Keratinocyte (primary cell): Measurements from ENCODE around the gene ELF3. TPM values are rescaled to one million over a fixed set of nuclear protein-coding genes. Genes with fewer than 3 reads are reported as not detected.

Experiments
- DNase-seq: peaks from one replicate; pipeline ENCODE4 v3.0.0-alpha.2; 2011; ENCODE audit warnings: low read depth, missing footprints, low spot score
- FAIRE-seq: peaks from 2 replicates; lab custom pipeline; 2011; peaks lifted over from hg19 to GRCh38; lab: Jason Lieb, UNC
- H2AFZ ChIP-seq: 2 replicates; pipeline ENCODE4 v1.6.0; 2012; ENCODE audit warnings: low read length, control low read depth, inconsistent platforms; ENCODE audit not compliant: control insufficient read depth
- H3K27ac ChIP-seq: 2 replicates; pipeline ENCODE4 v1.5.1; 2011; ENCODE audit warnings: low read length; ENCODE audit not compliant: control insufficient read depth, insufficient read depth
- H3K27me3 ChIP-seq: 3 replicates; pipeline ENCODE4 v1.6.0; 2011; ENCODE audit warnings: low read length; ENCODE audit not compliant: control insufficient read depth, insufficient read depth; ENCODE audit errors: extremely low read depth
- H3K36me3 ChIP-seq, 2 experiments: 2 replicates in 1 of 2; 3 replicates in 1 of 2; pipeline ENCODE4 v1.5.1; 2011; ENCODE audit warnings: low read length in 2 of 2, mild to moderate bottlenecking in 1 of 2; ENCODE audit not compliant: control insufficient read depth in 2 of 2, insufficient read depth in 2 of 2; ENCODE audit errors: extremely low read depth in 1 of 2
- H3K4me1 ChIP-seq: 3 replicates; pipeline ENCODE4 v1.5.1; 2011; ENCODE audit warnings: low read length; ENCODE audit not compliant: control insufficient read depth, insufficient read depth; ENCODE audit errors: extremely low read depth
- H3K4me2 ChIP-seq: 3 replicates; pipeline ENCODE4 v1.6.0; 2011; ENCODE audit warnings: low read depth, low read length; ENCODE audit not compliant: control insufficient read depth, insufficient read depth; ENCODE audit errors: extremely low read depth
- H3K4me3 ChIP-seq, 3 experiments: fragments of 200-600 bp in 1 of 3; sonication (generic) in 1 of 3; 2 replicates in 2 of 3; 3 replicates in 1 of 3; pipeline ENCODE4 v1.5.1; 2011 to 2016; ENCODE audit warnings: low read length in 3 of 3, mild to moderate bottlenecking in 3 of 3, control low read depth in 2 of 3, inconsistent platforms in 1 of 3, low read depth in 1 of 3, mixed read lengths in 1 of 3, mixed run types in 1 of 3, moderate library complexity in 1 of 3; ENCODE audit not compliant: control insufficient read depth in 2 of 3, insufficient read depth in 2 of 3; ENCODE audit errors: extremely low read depth in 1 of 3
- H3K79me2 ChIP-seq: 2 replicates; pipeline ENCODE4 v1.6.0; 2012; ENCODE audit warnings: low read length; ENCODE audit not compliant: control insufficient read depth, insufficient read depth
- H3K9ac ChIP-seq: 3 replicates; pipeline ENCODE4 v1.6.0; 2011; ENCODE audit warnings: low read length; ENCODE audit not compliant: control insufficient read depth, insufficient read depth; ENCODE audit errors: extremely low read depth
- H3K9me1 ChIP-seq: 3 replicates; pipeline ENCODE4 v1.6.0; 2011; ENCODE audit warnings: low read length; ENCODE audit not compliant: control insufficient read depth, insufficient read depth; ENCODE audit errors: extremely low read depth
- H3K9me3 ChIP-seq: 2 replicates; pipeline ENCODE4 v1.5.1; 2012; ENCODE audit warnings: low read depth, low read length; ENCODE audit not compliant: control insufficient read depth
- H4K20me1 ChIP-seq: 3 replicates; pipeline ENCODE4 v1.6.0; 2011; ENCODE audit warnings: low read length; ENCODE audit not compliant: control insufficient read depth, insufficient read depth; ENCODE audit errors: extremely low read depth
- EZH2 ChIP-seq: IDR thresholded peaks from one replicate; pipeline ENCODE4 v1.6.1; 2012; ENCODE audit warnings: inconsistent platforms, mild to moderate bottlenecking, low read length, moderate library complexity
- dilution Hi-C: fragments of 300-500 bp; cut with MboI; formaldehyde crosslinking; loops from one replicate; pipeline ENCODE4 v1.7.0; 2020; ENCODE audit warnings: low sequenced_read_pairs; ENCODE audit not compliant: extremely low pct_ligation_motif_present
- polyA plus RNA-seq, 5 experiments: library from polyadenylated mRNA; depleted of rRNA in 3 of 5; stranded (reverse) in 3 of 5; stranded (forward) in 1 of 5; unstranded in 1 of 5; fragments of >200 nt; gene quantifications; 1 replicate in 1 of 5; 2 replicates in 3 of 5; 3 replicates in 1 of 5; pipeline versions ENCODE4 v1.2.1 to v1.2.3, GENCODE V29; 2011 to 2012; ENCODE audit warnings: missing spikeins in 2 of 5, low read depth in 1 of 5, low replicate concordance in 1 of 5
- TF ChIP-seq, protein P1 (sequence below), 3 experiments: IDR thresholded peaks in 1 of 3; conservative IDR thresholded peaks in 1 of 3; optimal IDR thresholded peaks in 1 of 3; 2 replicates in 2 of 3; 3 replicates in 1 of 3; pipeline versions ENCODE3 to v1.5.1; 2011; ENCODE audit warnings: low read length in 3 of 3, mild to moderate bottlenecking in 3 of 3, moderate library complexity in 2 of 3, control low read depth in 1 of 3, inconsistent platforms in 1 of 3; ENCODE audit not compliant: insufficient read depth in 2 of 3; ENCODE audit errors: extremely low read depth in 1 of 3

The ELF3 gene
- polyA plus RNA-seq, 1 donor (not counting 4 experiments of a cell fraction or from before 2014, with no cell fraction given): 0.51 TPM

DNA sequence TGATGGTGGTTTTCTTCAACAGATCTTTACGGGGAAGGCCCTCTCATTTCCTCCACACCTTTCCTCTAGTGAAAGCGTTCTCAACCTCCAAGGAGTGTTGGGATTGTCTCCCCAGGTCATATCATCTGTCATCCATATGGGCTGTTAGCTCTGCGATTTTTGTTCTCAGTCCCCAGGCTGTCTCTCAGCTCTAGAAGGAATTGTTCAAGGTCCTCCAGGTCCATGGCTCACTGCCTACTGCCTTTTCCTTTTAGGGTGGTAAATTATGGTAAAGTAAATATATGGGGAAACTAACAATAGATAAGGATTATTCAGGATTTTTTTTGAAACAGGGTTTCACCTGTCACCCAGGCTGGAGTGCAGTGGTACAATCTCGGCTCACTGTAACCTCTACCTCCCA, 37.6 kb downstream of the ELF3 start:
- no peaks in the 10 kb centered on the region for H3K9me1 ChIP-seq
- H3K27ac ChIP-seq: no peak overlapping the region
- peaks cover 14% of the 10 kb centered on the region for H3K4me1 ChIP-seq
- H4K20me1 ChIP-seq: no peaks in the 10 kb centered on the region
- H3K4me2 ChIP-seq: no peak overlapping the region
- H2AFZ ChIP-seq: no peak overlapping the region
- H3K27me3 ChIP-seq: no peaks in the 10 kb centered on the region
- H3K36me3 ChIP-seq: no peaks in the 10 kb centered on the region
- H3K9me3 ChIP-seq: no peaks in the 10 kb centered on the region
- TF ChIP-seq, protein P1, sequence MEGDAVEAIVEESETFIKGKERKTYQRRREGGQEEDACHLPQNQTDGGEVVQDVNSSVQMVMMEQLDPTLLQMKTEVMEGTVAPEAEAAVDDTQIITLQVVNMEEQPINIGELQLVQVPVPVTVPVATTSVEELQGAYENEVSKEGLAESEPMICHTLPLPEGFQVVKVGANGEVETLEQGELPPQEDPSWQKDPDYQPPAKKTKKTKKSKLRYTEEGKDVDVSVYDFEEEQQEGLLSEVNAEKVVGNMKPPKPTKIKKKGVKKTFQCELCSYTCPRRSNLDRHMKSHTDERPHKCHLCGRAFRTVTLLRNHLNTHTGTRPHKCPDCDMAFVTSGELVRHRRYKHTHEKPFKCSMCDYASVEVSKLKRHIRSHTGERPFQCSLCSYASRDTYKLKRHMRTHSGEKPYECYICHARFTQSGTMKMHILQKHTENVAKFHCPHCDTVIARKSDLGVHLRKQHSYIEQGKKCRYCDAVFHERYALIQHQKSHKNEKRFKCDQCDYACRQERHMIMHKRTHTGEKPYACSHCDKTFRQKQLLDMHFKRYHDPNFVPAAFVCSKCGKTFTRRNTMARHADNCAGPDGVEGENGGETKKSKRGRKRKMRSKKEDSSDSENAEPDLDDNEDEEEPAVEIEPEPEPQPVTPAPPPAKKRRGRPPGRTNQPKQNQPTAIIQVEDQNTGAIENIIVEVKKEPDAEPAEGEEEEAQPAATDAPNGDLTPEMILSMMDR (optimal IDR thresholded peaks at IDR 0.05 in 1 of 3, IDR thresholded peaks at IDR 0.05 in 1 of 3, conservative IDR thresholded peaks at IDR 0.05 in 1 of 3; ENCODE audit: extremely low read depth in 1 of 3, insufficient read depth in 2 of 3, low read length in 3 of 3): no peak
- TF ChIP-seq EZH2: no peak
- H3K4me3 ChIP-seq: no peak overlapping the region
- no peak for FAIRE-seq
- no peaks in the 10 kb centered on the region for H3K79me2 ChIP-seq
- H3K9ac ChIP-seq: no peak overlapping the region
- DNase-seq: no peak
- dilution Hi-C loops: no loop called here

DNA sequence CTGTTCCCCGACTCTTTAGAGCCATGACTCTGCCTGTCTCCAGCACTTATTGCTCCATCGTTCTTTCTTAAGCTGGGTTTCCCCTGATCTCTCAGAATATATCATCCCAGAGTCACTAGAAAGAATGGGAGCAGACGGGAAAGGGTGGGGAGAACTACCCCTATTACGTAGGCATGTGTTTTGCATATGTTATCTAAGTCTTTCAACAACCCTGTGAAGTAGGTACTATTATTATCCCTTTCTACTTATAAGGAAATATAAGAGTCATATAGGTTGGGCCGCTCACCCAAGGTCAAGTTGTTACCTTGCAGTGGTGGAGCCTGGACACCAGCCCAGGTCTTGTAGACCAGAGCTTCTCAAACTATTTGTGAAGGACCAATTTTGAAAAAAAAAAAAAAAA, 38.7 kb downstream of the ELF3 start:
- DNase-seq (no peak), FAIRE-seq (no peak)
- TF ChIP-seq, protein P1 (optimal IDR thresholded peaks at IDR 0.05 in 1 of 3, IDR thresholded peaks at IDR 0.05 in 1 of 3, conservative IDR thresholded peaks at IDR 0.05 in 1 of 3; ENCODE audit: extremely low read depth in 1 of 3, insufficient read depth in 2 of 3, low read length in 3 of 3): no peak
- no peak for TF ChIP-seq EZH2
- Histone ChIP-seq H2AFZ (no peak overlapping the region), H3K79me2 (no peaks in the 10 kb centered on the region), H3K36me3 (no peaks in the 10 kb centered on the region), H3K4me3 (no peak overlapping the region), H3K9ac (no peak overlapping the region), H3K4me1 (peaks cover 14% of the 10 kb centered on the region), H3K27ac (no peak overlapping the region), H3K27me3 (no peaks in the 10 kb centered on the region), H3K9me1 (no peaks in the 10 kb centered on the region), H3K4me2 (no peak overlapping the region), H3K9me3 (no peaks in the 10 kb centered on the region), H4K20me1 (no peaks in the 10 kb centered on the region)
- dilution Hi-C loops: no loop called here
